ENCODE data around the gene CCNDBP1. TPM values are rescaled to one million over a fixed set of nuclear protein-coding genes. Genes with fewer than 3 reads are reported as not detected.

The CCNDBP1 gene
- total and polyA plus RNA-seq, 2 of the 8 experiments (the other 6 are each of a cell fraction or from before 2014, with no cell fraction given): 23.4 to 29.0 TPM

- no peaks in the 10 kb centered on the region for H4K20me1 ChIP-seq (replicated peaks in 1 of 2; ENCODE audit: control insufficient read depth in 1 of 2, insufficient read depth in 2 of 2, low read length in 2 of 2)
- WGBS, 2 experiments (ENCODE audit: extremely low coverage in 1 of 2, insufficient coverage in 1 of 2, insufficient read length in 1 of 2, insufficient replicate concordance in 2 of 2, low coverage in 1 of 2, low lambda C conversion rate in 2 of 2, missing lambda C conversion rate in 1 of 2): 86% methylated on average over 1 of the region's 2 CpGs; no CpG with 5 or more reads in 1 of the 2 experiments
- no peaks in the 10 kb centered on the region for H3K79me1 ChIP-seq (ENCODE audit: low read depth, low read length)
- no peak overlapping the region for H3K18ac ChIP-seq (ENCODE audit: extremely low read depth, low read length)
- H2BK12ac ChIP-seq (ENCODE audit: low read depth, low read length): no peak overlapping the region
- H4K91ac ChIP-seq (replicated peaks; ENCODE audit: insufficient read length, low read length): no peak overlapping the region
- no peak overlapping the region for H2BK20ac ChIP-seq (ENCODE audit: low read length)
- DNase-seq (ENCODE audit: low read depth in 1 of 2, low spot score in 2 of 2): no peak
- no peaks in the 10 kb centered on the region for H3K27me3 ChIP-seq (replicated peaks in 1 of 4; ENCODE audit: control insufficient read depth in 3 of 4, extremely low read depth in 1 of 4, insufficient read depth in 3 of 4, low read length in 3 of 4)
- H3K4me2 ChIP-seq (ENCODE audit: insufficient read depth in 1 of 2, low read depth in 2 of 2, low read length in 2 of 2): no peak overlapping the region
- no peak overlapping the region for H3K56ac ChIP-seq (replicated peaks; ENCODE audit: insufficient read length, low read depth, low read length)
- POLR2A ChIA-PET (ENCODE audit: partially characterized antibody): no interaction called here
- peaks cover 0 to 3% of the 10 kb centered on the region in 2 experiments; a peak in 1 of 4 replicates for H3K9me3 ChIP-seq (ENCODE audit: insufficient read depth in 2 of 2, low read depth in 1 of 2, low read length in 1 of 2)
- no peak overlapping the region for H3K23ac ChIP-seq (ENCODE audit: insufficient read length)
- H3K27ac ChIP-seq (ENCODE audit: low read depth, low read length): no peak overlapping the region
- peaks cover 0 to 26% (median 4%) of the 10 kb centered on the region in 4 experiments; a peak in 5 of 8 replicates for H3K36me3 ChIP-seq (ENCODE audit: control insufficient read depth in 2 of 4, insufficient read depth in 4 of 4, low read length in 3 of 4)
- no peaks in the 10 kb centered on the region for H3K79me2 ChIP-seq (ENCODE audit: control insufficient read depth in 1 of 2, insufficient read depth in 2 of 2, low read length in 2 of 2)
- H4K5ac ChIP-seq (ENCODE audit: insufficient read length, low read depth, low read length): no peak overlapping the region
- no peak overlapping the region for H4K8ac ChIP-seq (ENCODE audit: extremely low read depth, insufficient read depth, low read length)
- H3K4me1 ChIP-seq (replicated peaks in 1 of 4; ENCODE audit: control insufficient read depth in 3 of 4, insufficient read depth in 4 of 4, low read length in 3 of 4): no peaks in the 10 kb centered on the region
- H2BK15ac ChIP-seq (ENCODE audit: low read length): no peak overlapping the region
- no peak for FAIRE-seq
- no peaks in the 10 kb centered on the region for H3K23me2 ChIP-seq (ENCODE audit: low read depth, low read length)
- no peak overlapping the region for H2AK5ac ChIP-seq (ENCODE audit: low read depth, low read length)
- CTCF ChIA-PET (ENCODE audit: partially characterized antibody): interaction anchor here (0.8 to 7.5 kb wide), 6 partner anchors 11 to 102 kb away, joined by 3 to 58 read pairs (median 6); no protein-coding TSS in a partner anchor
- no peak overlapping the region for H3K4ac ChIP-seq (replicated peaks; ENCODE audit: insufficient read length, low read depth, low read length)
- no peak overlapping the region for H3K9ac ChIP-seq (replicated peaks in 1 of 4; ENCODE audit: extremely low read depth in 1 of 4, low read depth in 3 of 4, low read length in 3 of 4)
- no peak overlapping the region for H2AFZ ChIP-seq (ENCODE audit: low read length)
- TF ChIP-seq PHF8 (conservative IDR thresholded peaks at IDR 0.05; ENCODE audit: low read depth, low read length): no peak
- no peak for TF ChIP-seq SRF (IDR thresholded peaks at IDR 0.05; ENCODE audit: low read depth, low read length)
- TF ChIP-seq TBP (IDR thresholded peaks at IDR 0.05; ENCODE audit: low read depth, low read length): no peak
- no peak for TF ChIP-seq CBX8 (IDR thresholded peaks at IDR 0.05; ENCODE audit: borderline replicate concordance, low read depth, low read length)
- no peak for TF ChIP-seq SP1 (IDR thresholded peaks at IDR 0.05; ENCODE audit: low read depth, low read length)
- TF ChIP-seq JUND (IDR thresholded peaks at IDR 0.05; ENCODE audit: low read length): no peak
- H2BK5ac ChIP-seq (ENCODE audit: low read depth, low read length): no peak overlapping the region
- H2BK120ac ChIP-seq (replicated peaks; ENCODE audit: low read depth, low read length): no peak overlapping the region
- no peak overlapping the region for H3K4me3 ChIP-seq (ENCODE audit: extremely low read depth in 1 of 4, insufficient read depth in 2 of 4, low read depth in 3 of 4, low read length in 4 of 4)
- no peak overlapping the region for H3K14ac ChIP-seq (ENCODE audit: insufficient read length)
These were observed 8.5 kb downstream of the CCNDBP1 start for GRCh38 chr15:43193710-43194109.

Data from H1 (cell line).